GM23338 (cell line): ENCODE results near the gene PRRG1. TPM values are rescaled to one million over a fixed set of nuclear protein-coding genes. Genes with fewer than 3 reads are reported as not detected.

Source experiments
- ATAC-seq: fragments of 200-7000 bp; cut with Tn5 transposase; 3 replicates; pipeline ENCODE4 v1.9.1; 2020
- DNase-seq: peaks from one replicate; pipeline ENCODE4 v3.0.0-alpha.2; 2015; ENCODE audit warnings: low spot score
- H2AFZ ChIP-seq: fragments of 200-600 bp; sonication (generic); 2 replicates; pipeline ENCODE4 v1.8.0; 2016; ENCODE audit warnings: antibody characterized with exemption, mild to moderate bottlenecking, moderate library complexity
- H3F3A ChIP-seq: fragments of 200-600 bp; sonication (generic); replicated peaks from 2 replicates; pipeline ENCODE4 v1.8.0; 2017; ENCODE audit warnings: antibody characterized with exemption, mixed run types, low read depth
- H3K27ac ChIP-seq: fragments of 200-600 bp; sonication (generic); 2 replicates; pipeline ENCODE4 v1.6.1; 2016; ENCODE audit warnings: low read depth
- H3K27me3 ChIP-seq: fragments of 200-600 bp; sonication (generic); 2 replicates; pipeline ENCODE4 v1.8.0; 2016; ENCODE audit warnings: mild to moderate bottlenecking, mixed run types, moderate library complexity; ENCODE audit not compliant: insufficient read depth
- H3K36me3 ChIP-seq: fragments of 200-600 bp; sonication (generic); 2 replicates; pipeline ENCODE4 v1.8.0; 2016; ENCODE audit warnings: mild to moderate bottlenecking; ENCODE audit not compliant: insufficient read depth
- H3K4me1 ChIP-seq: fragments of 200-600 bp; sonication (generic); 2 replicates; pipeline ENCODE4 v1.8.0; 2016; ENCODE audit warnings: mild to moderate bottlenecking, moderate library complexity; ENCODE audit not compliant: insufficient read depth
- H3K4me2 ChIP-seq: fragments of 200-600 bp; sonication (generic); 2 replicates; pipeline ENCODE4 v1.7.1; 2017; ENCODE audit warnings: mixed run types
- H3K4me3 ChIP-seq: fragments of 200-600 bp; sonication (generic); 2 replicates; pipeline ENCODE4 v1.6.1; 2016; ENCODE audit warnings: mixed run types
- H3K79me2 ChIP-seq: fragments of 200-600 bp; sonication (generic); replicated peaks from 2 replicates; pipeline ENCODE4 v1.8.0; 2017; ENCODE audit warnings: mild to moderate bottlenecking; ENCODE audit not compliant: insufficient read depth
- H3K9me2 ChIP-seq: fragments of 200-600 bp; sonication (generic); 2 replicates; pipeline ENCODE4 v1.8.0; 2017; ENCODE audit not compliant: insufficient read depth
- H4K20me1 ChIP-seq: fragments of 200-600 bp; sonication (generic); replicated peaks from 2 replicates; pipeline ENCODE4 v1.8.0; 2017; ENCODE audit warnings: mild to moderate bottlenecking; ENCODE audit not compliant: insufficient read depth
- H3K27ac Mint-ChIP-seq: 2 replicates; pipeline ENCODE4 v1.8.0; 2020; ENCODE audit warnings: inconsistent platforms, mild to moderate bottlenecking, moderate library complexity, mixed read lengths
- H3K27me3 Mint-ChIP-seq: 3 replicates; pipeline ENCODE4 v1.8.0; 2022; ENCODE audit warnings: low read depth, mild to moderate bottlenecking, moderate library complexity, mixed read lengths, inconsistent platforms; ENCODE audit not compliant: insufficient read depth, poor library complexity
- H3K36me3 Mint-ChIP-seq: 3 replicates; pipeline ENCODE4 v1.8.0; 2021; ENCODE audit warnings: low read depth, mild to moderate bottlenecking, inconsistent platforms, moderate library complexity, mixed read lengths
- H3K4me1 Mint-ChIP-seq: 3 replicates; pipeline ENCODE4 v1.8.0; 2020; ENCODE audit warnings: mild to moderate bottlenecking, inconsistent platforms, mixed read lengths
- H3K4me3 Mint-ChIP-seq: 3 replicates; pipeline ENCODE4 v1.8.0; 2021; ENCODE audit warnings: moderate library complexity, mild to moderate bottlenecking, inconsistent platforms, mixed read lengths
- H3K9me3 Mint-ChIP-seq: 3 replicates; pipeline ENCODE4 v1.8.0; 2020; ENCODE audit warnings: moderate library complexity, mild to moderate bottlenecking, inconsistent platforms, mixed read lengths
- CREB1 ChIP-seq: fragments of 250-450 bp; sonication (Bioruptor Pico); IDR thresholded peaks from 2 replicates; pipeline ENCODE4 v1.5.0; 2020; ENCODE audit warnings: low read depth, mild to moderate bottlenecking, moderate library complexity
- CTCF ChIP-seq, 2 experiments: fragments of 200-600 bp in 1 of 2; sonication (generic) in 1 of 2; conservative IDR thresholded peaks; 2 replicates each; pipeline versions ENCODE4 v1.5.1 to v1.6.1; 2016 to 2017; ENCODE audit warnings: antibody characterized with exemption in 2 of 2, low read depth in 2 of 2, mild to moderate bottlenecking in 2 of 2, moderate library complexity in 1 of 2
- ETS1 ChIP-seq: IDR thresholded peaks from 2 replicates; pipeline ENCODE4 v1.6.1; 2016; ENCODE audit warnings: antibody characterized with exemption
- EZH2 ChIP-seq: fragments of 200-600 bp; sonication (generic); IDR thresholded peaks from one replicate; pipeline ENCODE4 v1.8.0; 2017; ENCODE audit warnings: antibody characterized with exemption, mild to moderate bottlenecking, low read depth; ENCODE audit not compliant: unreplicated experiment
- EZH2phosphoT487 ChIP-seq: fragments of 200-600 bp; sonication (generic); IDR thresholded peaks from one replicate; pipeline ENCODE4 v1.8.1; 2018; ENCODE audit warnings: antibody characterized with exemption; ENCODE audit not compliant: unreplicated experiment
- NANOG ChIP-seq: IDR thresholded peaks from 2 replicates; pipeline ENCODE4 v1.6.1; 2016; ENCODE audit warnings: antibody characterized with exemption, borderline replicate concordance
- POLR2AphosphoS5 ChIP-seq: IDR thresholded peaks from 2 replicates; pipeline ENCODE4 v1.6.1; 2016; ENCODE audit warnings: antibody characterized with exemption, low read depth
- STAT1 ChIP-seq: IDR thresholded peaks from one replicate; pipeline ENCODE4 v1.6.1; 2016; ENCODE audit warnings: antibody characterized with exemption; ENCODE audit not compliant: unreplicated experiment
- ZNF331 ChIP-seq: fragments of 250-450 bp; sonication (Bioruptor Pico); IDR thresholded peaks from 2 replicates; pipeline ENCODE4 v1.5.0; 2020; ENCODE audit warnings: low read depth, mild to moderate bottlenecking, moderate library complexity
- polyA plus RNA-seq: library from polyadenylated mRNA; unstranded; fragments of >200 nt; fragmentation: Nextera tagmentation; extraction: Ambion mirVana; gene quantifications from 2 replicates; pipeline ENCODE4 v1.2.1, GENCODE V29; 2016
- total RNA-seq: library from RNA; depleted of rRNA; stranded (reverse); fragments of >200 nt; shearing (Covaris generic); gene quantifications from 2 replicates; pipeline ENCODE4 v1.2.3, GENCODE V29; 2014
- TF ChIP-seq, protein P1 (sequence below): IDR thresholded peaks from one replicate; pipeline ENCODE4 v1.6.1; 2018; ENCODE audit warnings: antibody characterized with exemption; ENCODE audit not compliant: unreplicated experiment

Gene PRRG1
- total and polyA plus RNA-seq, 2 experiments from 2014 or later = 3.8 to 10.8 TPM

DNA sequence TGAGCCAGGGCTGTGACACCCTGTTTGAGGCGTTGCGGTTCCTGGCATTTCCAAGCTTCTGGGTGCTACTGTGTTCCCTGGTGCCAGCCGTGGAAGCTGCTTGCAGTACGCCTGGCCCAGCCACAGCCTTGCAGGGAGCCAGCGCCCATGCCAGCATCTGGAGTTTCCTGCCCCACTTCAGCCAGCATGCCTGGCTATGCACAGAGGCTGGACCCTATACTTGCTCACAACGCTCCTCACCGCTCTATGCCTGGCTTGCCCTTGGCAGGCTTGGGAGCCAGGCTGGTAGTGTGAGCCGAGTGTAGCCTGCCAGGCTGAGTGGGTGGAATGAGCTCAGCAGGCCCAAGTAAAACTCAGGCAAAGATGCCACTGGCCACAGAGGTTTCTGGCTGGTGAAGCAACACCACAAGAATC lies 22.4 kb downstream of the PRRG1 start:
- Mint-ChIP-seq H3K4me3 (no peak overlapping the region), H3K9me3 (no peaks in the 10 kb centered on the region), H3K27ac (no peak overlapping the region), H3K36me3 (no peaks in the 10 kb centered on the region), H3K4me1 (peaks cover 4% of the 10 kb centered on the region; the same call in 1 of the 3 replicates), H3K27me3 (no peaks in the 10 kb centered on the region)
- no peak overlapping the region for H3K27ac ChIP-seq
- ATAC-seq (no peak), DNase-seq (no peak)
- H4K20me1 ChIP-seq = no peaks in the 10 kb centered on the region
- H3K79me2 ChIP-seq = peaks cover 52% of the 10 kb centered on the region
- no peaks in the 10 kb centered on the region for H3F3A ChIP-seq
- TF ChIP-seq STAT1 (no peak), EZH2 (no peak), POLR2AphosphoS5 (no peak), CTCF (conservative IDR thresholded peaks at IDR 0.05; ENCODE audit: low read depth in 2 of 2) (no peak), CREB1 (no peak)
- no peaks in the 10 kb centered on the region for H3K9me2 ChIP-seq
- no peak overlapping the region for H2AFZ ChIP-seq
- H3K4me1 ChIP-seq = no peaks in the 10 kb centered on the region
- no peaks in the 10 kb centered on the region for H3K36me3 ChIP-seq
- no peaks in the 10 kb centered on the region for H3K27me3 ChIP-seq
- no peak overlapping the region for H3K4me3 ChIP-seq
- H3K4me2 ChIP-seq = no peak overlapping the region

DNA sequence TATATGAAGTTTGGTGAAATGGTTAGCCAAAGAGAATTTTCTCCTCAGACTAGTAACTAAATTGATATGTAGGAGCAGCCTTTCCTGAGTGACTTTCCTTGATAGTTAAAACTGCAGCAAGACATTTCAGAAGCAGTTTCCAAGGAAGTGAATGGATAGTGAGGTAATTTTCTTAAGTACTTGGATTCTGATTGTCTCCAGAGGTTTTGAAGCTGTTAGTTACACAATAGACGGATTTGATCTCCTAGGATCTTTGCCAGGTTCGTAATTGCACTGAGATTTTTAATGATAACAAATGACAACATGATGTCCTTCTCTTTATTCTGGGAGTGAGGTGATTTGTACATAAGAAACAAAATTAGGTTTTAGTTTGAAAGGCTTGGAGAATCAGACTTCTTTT lies 29.2 kb downstream of the PRRG1 start:
- no peaks in the 10 kb centered on the region for H3K27me3 Mint-ChIP-seq
- Histone ChIP-seq H3K4me1 (peaks cover 9% of the 10 kb centered on the region; the same call in 1 of the 2 replicates), H3K27me3 (no peaks in the 10 kb centered on the region), H3F3A (no peaks in the 10 kb centered on the region), H3K79me2 (peaks cover 62% of the 10 kb centered on the region), H3K4me2 (no peak overlapping the region), H2AFZ (no peak overlapping the region), H3K9me2 (no peaks in the 10 kb centered on the region), H4K20me1 (no peaks in the 10 kb centered on the region), H3K27ac (no peak overlapping the region), H3K36me3 (no peaks in the 10 kb centered on the region), H3K4me3 (no peak overlapping the region)
- no peaks in the 10 kb centered on the region for H3K9me3 Mint-ChIP-seq
- peak overlapping the region; percentile 27; the same call in 1 of the 2 replicates for H3K27ac Mint-ChIP-seq
- H3K4me1 Mint-ChIP-seq = peaks cover 15% of the 10 kb centered on the region
- ATAC-seq = no peak
- H3K4me3 Mint-ChIP-seq = no peak overlapping the region
- no peak for DNase-seq
- H3K36me3 Mint-ChIP-seq = no peaks in the 10 kb centered on the region
- TF ChIP-seq POLR2AphosphoS5 (no peak), CREB1 (no peak), EZH2 (no peak), NANOG (no peak), STAT1 (no peak), ZNF331 (CRISPR knock-in tag) (no peak), EZH2phosphoT487 (no peak), CTCF (conservative IDR thresholded peaks at IDR 0.05; ENCODE audit: low read depth in 2 of 2) (no peak), ETS1 (no peak)
- TF ChIP-seq, protein P1, sequence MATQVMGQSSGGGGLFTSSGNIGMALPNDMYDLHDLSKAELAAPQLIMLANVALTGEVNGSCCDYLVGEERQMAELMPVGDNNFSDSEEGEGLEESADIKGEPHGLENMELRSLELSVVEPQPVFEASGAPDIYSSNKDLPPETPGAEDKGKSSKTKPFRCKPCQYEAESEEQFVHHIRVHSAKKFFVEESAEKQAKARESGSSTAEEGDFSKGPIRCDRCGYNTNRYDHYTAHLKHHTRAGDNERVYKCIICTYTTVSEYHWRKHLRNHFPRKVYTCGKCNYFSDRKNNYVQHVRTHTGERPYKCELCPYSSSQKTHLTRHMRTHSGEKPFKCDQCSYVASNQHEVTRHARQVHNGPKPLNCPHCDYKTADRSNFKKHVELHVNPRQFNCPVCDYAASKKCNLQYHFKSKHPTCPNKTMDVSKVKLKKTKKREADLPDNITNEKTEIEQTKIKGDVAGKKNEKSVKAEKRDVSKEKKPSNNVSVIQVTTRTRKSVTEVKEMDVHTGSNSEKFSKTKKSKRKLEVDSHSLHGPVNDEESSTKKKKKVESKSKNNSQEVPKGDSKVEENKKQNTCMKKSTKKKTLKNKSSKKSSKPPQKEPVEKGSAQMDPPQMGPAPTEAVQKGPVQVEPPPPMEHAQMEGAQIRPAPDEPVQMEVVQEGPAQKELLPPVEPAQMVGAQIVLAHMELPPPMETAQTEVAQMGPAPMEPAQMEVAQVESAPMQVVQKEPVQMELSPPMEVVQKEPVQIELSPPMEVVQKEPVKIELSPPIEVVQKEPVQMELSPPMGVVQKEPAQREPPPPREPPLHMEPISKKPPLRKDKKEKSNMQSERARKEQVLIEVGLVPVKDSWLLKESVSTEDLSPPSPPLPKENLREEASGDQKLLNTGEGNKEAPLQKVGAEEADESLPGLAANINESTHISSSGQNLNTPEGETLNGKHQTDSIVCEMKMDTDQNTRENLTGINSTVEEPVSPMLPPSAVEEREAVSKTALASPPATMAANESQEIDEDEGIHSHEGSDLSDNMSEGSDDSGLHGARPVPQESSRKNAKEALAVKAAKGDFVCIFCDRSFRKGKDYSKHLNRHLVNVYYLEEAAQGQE = no peak
